Measurements from ENCODE around the gene NECTIN3.

Gene NECTIN3

DNA sequence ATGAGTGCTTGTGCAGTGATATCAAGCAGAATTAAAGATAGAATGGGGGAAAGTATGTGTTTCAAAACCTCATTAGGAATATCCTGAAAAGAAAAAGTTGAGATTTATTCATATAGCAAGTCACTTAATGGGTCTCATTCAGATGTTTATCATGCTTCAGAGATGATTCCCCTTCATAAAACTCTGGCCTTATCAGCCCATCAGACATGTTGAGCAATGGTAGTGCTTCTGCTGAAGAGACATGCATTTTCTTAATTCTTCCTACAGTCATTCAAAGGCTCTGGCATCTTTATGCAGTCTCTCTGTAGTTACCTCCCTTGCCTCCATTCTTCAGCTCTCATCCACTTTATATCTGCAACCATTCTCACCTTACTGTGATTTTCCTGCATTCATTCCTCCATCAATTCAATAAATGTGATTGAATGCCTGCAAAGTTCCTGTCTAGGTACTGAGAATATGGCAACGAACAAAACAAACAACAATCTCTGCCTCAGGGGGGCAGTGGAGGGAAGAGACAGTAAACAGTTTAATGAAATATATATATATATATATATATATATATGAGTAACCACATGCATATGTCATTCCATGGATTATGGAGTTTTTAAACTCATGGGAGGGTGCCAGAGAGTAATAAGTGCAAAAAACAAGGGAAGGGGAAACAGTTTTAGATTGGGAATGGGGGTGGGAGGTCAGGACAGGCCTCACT, 138.5 kb downstream of the NECTIN3 start:
- peak; percentile 63 for DNase-seq (ENCODE audit: low read depth)

DNA sequence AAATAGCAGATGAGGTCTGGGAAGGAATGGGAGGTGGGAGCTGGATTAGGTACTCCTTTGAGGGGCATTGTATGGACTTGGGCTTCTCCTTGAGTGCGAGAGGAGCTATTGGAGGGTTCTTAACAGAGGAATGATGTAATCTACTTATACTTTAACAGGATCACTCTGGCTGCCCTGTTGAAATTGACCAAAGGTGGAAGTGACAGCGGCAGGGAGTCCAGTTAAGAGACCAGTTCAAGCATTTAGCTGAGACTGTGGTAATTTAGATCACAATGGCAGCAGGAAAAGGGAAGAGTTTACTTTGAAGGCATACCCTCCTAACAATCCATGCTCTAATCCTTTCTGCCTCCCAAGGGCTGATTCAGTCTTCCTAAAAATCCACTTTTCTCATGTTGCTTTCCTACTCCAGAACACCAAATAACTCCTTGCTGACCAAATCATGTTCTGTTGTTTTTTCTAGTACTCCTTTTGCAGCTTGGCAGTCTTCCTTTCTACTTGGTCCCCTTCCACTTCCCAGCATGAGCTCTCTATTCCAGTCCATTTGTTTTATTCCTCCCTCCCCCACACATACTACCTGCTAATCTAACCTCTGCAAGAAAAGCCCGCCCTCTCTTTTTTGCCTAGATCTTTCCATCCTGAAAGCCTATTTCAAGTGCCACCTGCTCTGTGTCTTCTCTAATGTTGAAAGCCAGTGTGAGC, 139.4 kb downstream of the NECTIN3 start:
- no peak for DNase-seq (ENCODE audit: low read depth)

DNA sequence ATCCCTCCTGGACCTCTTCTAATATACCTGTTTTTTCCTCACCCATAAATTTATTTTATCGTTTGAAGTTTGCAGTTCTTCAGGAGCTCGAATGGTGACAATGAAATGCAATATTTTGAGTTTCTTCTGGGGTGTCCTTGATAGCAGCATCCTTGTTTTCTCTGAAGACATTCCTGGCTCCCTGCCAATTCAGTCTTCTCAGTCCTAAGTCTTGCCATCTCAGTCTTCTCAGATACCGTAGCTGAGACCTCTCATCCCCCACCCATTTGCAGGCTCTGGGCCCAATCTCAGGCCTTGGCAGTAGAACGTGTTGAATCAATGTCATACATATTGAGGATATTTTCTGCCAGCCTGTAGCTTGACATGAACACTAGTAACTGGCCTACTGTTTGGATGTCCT, 140.9 kb downstream of the NECTIN3 start:
- DNase-seq (ENCODE audit: low read depth) = no peak

DNA sequence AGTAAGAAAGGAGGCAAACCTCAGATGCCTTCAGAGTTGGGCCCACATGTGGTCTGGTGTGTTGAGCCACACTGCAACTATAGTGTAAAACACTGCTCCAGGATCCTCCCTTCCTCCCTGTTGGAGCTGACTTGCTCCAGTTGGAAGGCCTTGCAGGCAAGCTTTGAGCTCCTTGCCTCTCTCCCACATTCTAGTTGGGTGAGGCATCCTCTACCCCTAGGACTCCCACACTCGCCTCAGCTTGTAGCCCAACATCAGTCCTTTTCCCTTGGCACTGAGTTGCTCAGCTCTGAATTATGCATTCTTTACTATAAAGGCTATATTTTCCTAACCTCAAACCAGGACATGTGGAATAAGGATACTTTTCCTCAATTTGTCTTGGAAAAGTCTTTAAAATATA, 143.9 kb downstream of the NECTIN3 start:
- no peak for DNase-seq (ENCODE audit: low read depth)

DNA sequence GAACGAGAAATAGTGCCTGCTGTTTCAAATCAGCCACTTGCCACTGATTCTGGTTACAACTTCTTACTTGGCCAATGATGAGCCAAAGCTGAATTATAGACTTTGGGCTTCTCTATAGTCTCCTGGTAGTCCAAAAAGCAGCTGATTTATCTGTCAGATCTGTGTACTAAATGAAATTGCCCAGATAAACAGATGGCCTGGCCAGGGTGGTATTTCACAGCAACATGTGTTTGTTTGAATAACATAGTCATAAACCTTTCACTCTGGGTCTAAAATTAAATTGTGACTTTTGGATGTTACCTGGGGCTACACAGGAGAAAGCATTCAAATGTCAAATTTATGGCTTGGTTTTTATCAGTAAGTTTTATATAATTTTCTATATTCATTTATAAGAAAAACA, 147.0 kb downstream of the NECTIN3 start:
- DNase-seq (ENCODE audit: low read depth) = no peak

DNA sequence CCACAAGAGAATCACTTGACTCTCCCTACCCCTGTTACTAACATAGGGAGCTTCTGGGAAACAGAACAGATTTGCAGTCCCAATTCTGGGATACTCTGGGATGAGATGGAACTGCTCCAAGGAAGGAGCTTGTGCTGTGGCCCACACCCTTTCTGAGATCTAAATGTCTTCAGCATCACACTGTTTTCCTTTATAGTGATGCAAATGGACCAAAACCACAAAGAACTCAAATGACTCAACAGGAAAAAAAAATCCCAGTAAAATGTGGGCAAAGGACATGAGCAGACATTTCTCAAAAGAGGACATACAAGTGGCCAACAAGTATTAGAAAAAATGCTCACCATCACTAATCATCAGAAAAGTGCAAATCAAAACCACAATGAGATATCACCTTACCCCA, 155.6 kb downstream of the NECTIN3 start:
- DNase-seq (ENCODE audit: low read depth) = peak; percentile 42

DNA sequence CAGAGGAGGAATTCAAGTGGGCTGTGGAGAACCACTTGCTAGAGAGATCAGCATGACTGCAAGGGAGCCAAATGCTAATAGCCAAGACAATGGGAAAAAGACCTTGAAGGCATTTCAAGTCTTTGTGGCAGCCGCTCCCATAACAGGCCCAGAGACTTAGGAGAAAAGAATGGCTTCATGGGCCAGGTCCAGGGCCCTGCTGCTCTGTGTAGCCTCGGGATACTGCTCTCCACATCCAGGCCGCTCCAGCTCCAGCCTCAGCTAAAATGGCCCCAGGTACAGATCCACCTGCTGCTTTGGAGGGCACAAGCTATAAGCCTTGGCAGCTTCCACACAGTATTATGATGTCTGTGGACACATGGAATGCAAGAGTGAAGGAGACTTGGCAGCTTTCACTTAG, 157.7 kb downstream of the NECTIN3 start:
- no peak for DNase-seq (ENCODE audit: low read depth)

DNA sequence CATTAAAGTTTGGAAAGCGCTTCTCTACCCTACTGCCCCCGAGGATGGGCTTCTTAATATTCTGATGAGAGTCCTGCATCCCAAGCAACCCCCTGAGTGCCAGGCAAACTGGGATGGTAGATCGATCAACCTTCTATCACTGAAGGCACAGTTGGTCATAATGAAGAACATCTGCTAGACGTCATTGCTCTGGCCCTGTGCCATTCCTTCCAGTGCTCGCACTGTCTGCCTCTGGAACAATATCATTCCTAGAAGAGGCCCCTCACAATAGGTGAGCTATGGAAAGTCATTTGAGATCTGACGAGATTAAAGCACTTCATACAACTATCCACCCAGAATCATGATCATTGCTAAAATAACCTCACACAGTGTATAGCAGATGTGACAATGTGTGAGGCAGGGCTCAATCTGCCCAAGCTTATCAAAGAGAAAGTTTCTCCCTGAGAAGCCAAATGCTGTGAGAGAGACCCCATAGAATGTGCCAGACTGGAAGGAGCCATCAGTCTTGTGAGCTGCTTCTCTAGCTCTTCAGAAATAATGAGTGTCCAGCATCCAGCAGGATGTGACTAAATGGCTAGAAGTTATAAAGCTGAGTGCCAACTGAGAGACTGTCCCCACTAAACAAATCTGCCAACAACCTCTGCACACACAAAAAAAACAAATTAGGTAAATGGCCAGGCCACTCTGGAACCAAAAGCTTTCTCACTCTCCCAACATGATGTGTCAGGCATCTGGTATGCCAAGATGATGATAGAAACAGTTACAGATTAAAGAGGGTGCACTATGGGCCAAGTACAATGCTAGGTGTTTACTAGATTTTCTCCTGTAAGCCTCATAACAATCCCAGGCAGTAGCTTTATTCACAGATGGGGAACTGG, 165.5 kb downstream of the NECTIN3 start:
- DNase-seq (ENCODE audit: low read depth) = peak; percentile 52

DNA sequence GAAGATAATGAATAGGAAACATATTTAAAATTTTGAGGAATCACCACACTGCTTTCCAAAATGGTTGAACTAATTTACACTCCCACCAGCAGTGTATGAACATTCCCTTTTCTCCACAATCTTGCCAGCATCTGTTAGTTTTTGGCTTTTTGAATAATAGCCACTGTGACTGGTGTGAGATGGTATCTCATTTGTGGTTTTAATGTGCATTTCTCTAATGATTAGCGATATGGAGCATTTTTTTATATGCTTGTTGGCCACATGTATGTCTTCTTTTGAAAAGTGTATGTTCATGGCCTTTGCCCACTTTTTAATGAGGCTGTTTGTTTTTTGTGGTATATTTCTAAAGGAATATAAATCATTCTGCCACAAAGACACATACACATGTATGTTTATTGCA, 166.3 kb downstream of the NECTIN3 start:
- DNase-seq (ENCODE audit: low read depth) = no peak

DNA sequence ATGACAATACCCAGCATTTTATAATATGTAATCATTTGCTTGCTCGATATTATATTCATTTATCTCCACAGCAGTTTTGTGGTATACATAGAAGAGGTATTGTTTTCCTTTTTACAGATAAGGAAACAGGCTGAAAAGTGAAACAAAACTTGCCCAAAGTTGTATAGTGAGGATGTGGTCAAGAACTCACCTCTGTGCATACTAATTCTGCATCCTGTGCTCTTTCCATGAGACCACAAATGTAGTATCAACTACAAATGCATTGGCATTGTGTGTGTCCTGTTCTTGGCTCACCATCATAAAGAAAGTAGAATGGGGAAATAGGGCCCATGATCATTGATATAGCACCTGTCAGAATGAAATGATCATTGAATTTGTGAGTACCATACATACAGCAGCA, 167.3 kb downstream of the NECTIN3 start:
- no peak for DNase-seq (ENCODE audit: low read depth)

DNA sequence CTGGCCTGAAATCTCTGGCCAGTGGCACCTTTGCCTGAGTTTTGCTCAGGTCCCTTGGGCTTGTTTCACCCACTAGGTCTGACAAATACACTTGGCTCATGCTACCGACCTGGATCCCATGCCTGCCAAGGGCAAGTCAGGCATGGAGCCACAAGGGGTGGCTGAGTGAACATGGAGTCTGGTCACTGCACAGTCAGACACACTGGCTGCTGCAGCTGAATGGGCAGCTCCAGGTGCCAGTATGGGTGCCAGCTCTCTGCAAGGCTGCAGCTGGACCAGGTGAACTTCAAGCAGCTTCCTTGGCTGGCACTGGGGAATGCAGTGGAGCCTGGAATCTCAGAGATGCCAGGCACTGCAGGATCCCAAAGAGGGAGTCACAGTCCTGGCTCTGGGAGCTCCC, 170.3 kb downstream of the NECTIN3 start:
- DNase-seq (ENCODE audit: low read depth) = no peak
